ENCODE measurements around the gene SUSD5.

The SUSD5 gene

GRCh38 chr3:33218446-33219174, at the start of gene SUSD5:
SUSD5 (minus strand) TSS chr3:33218810; CDS start chr3:33218797, 13 bp downstream.
- no peak for TF ChIP-seq CTCF (IDR thresholded peaks at IDR 0.05; ENCODE audit: insufficient read depth, low read length, poor library complexity, severe bottlenecking)
- no peak for TF ChIP-seq EZH2phosphoT487 (conservative IDR thresholded peaks at IDR 0.05; ENCODE audit: low read length)
- Histone ChIP-seq H3K9ac (ENCODE audit: low read length) (no peak within 1 kb of the TSS), H3K4me3 (ENCODE audit: insufficient read depth, low read length, poor library complexity, severe bottlenecking) (no peak within 1 kb of the TSS), H2AFZ (ENCODE audit: low read depth, low read length, severe bottlenecking) (no peak within 1 kb of the TSS), H3K27ac (ENCODE audit: low read depth, low read length) (no peak within 1 kb of the TSS), H3K9me2 (replicated peaks; ENCODE audit: insufficient read depth, low read length) (no peaks in the 10 kb centered on the region), H3K36me3 (ENCODE audit: low read length) (no peaks in the 10 kb centered on the region), H3K79me2 (ENCODE audit: insufficient read depth, low read length) (no peaks in the 10 kb centered on the region), H3K4me2 (ENCODE audit: low read depth, low read length, poor library complexity, severe bottlenecking) (no peak within 1 kb of the TSS), H3K27me3 (ENCODE audit: low read length) (no peaks in the 10 kb centered on the region), H3K9me3 (ENCODE audit: insufficient read depth, low read length) (no peaks in the 10 kb centered on the region), H3F3A (ENCODE audit: insufficient read depth) (no peaks in the 10 kb centered on the region), H4K20me1 (ENCODE audit: low read depth, low read length) (no peaks in the 10 kb centered on the region)

- no peaks in the 10 kb centered on the region for H3K36me3 ChIP-seq (ENCODE audit: low read length)
- no peaks in the 10 kb centered on the region for H3K9me3 ChIP-seq (ENCODE audit: insufficient read depth, low read length)
- H3K27ac ChIP-seq (ENCODE audit: low read depth, low read length): no peak overlapping the region
- no peak overlapping the region for H3K4me2 ChIP-seq (ENCODE audit: low read depth, low read length, poor library complexity, severe bottlenecking)
- H4K20me1 ChIP-seq (ENCODE audit: low read depth, low read length): no peaks in the 10 kb centered on the region
- TF ChIP-seq CTCF (IDR thresholded peaks at IDR 0.05; ENCODE audit: insufficient read depth, low read length, poor library complexity, severe bottlenecking): no peak
- TF ChIP-seq EZH2phosphoT487 (conservative IDR thresholded peaks at IDR 0.05; ENCODE audit: low read length): no peak
- H3K9ac ChIP-seq (ENCODE audit: low read length): no peak overlapping the region
- H3K9me2 ChIP-seq (replicated peaks; ENCODE audit: insufficient read depth, low read length): no peaks in the 10 kb centered on the region
- no peak overlapping the region for H2AFZ ChIP-seq (ENCODE audit: low read depth, low read length, severe bottlenecking)
- no peak overlapping the region for H3K4me3 ChIP-seq (ENCODE audit: insufficient read depth, low read length, poor library complexity, severe bottlenecking)
- H3K79me2 ChIP-seq (ENCODE audit: insufficient read depth, low read length): no peaks in the 10 kb centered on the region
- no peaks in the 10 kb centered on the region for H3K27me3 ChIP-seq (ENCODE audit: low read length)
- no peaks in the 10 kb centered on the region for H3F3A ChIP-seq (ENCODE audit: insufficient read depth)
These were observed 41.5 kb upstream of the SUSD5 start for GRCh38 chr3:33260104-33260503.

DNA sequence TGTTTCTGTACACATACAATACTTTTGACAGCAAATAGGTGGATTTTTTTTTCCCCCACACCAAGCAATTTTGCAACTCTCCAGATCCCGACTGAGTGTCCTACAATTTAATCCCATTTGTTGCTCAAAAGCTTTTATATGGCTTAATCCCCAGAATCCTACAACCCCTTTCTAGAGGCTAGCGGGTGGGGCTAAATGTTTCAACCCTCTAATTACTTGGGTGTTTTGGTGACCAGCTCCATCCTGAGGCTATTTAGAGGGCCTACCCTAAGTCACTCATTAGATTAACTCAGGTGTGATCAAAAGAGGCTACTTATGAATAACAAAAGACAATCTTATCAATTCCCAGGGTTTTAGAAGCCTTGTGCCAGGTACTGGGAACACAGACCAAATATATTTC, 37.6 kb upstream of the SUSD5 start:
- no peaks in the 10 kb centered on the region for H3K36me3 ChIP-seq (ENCODE audit: low read length)
- H3F3A ChIP-seq (ENCODE audit: insufficient read depth): no peaks in the 10 kb centered on the region
- H3K27me3 ChIP-seq (ENCODE audit: low read length): no peaks in the 10 kb centered on the region
- no peaks in the 10 kb centered on the region for H3K9me2 ChIP-seq (replicated peaks; ENCODE audit: insufficient read depth, low read length)
- H3K4me2 ChIP-seq (ENCODE audit: low read depth, low read length, poor library complexity, severe bottlenecking): no peak overlapping the region
- H3K9me3 ChIP-seq (ENCODE audit: insufficient read depth, low read length): no peaks in the 10 kb centered on the region
- H3K79me2 ChIP-seq (ENCODE audit: insufficient read depth, low read length): no peaks in the 10 kb centered on the region
- TF ChIP-seq CTCF (IDR thresholded peaks at IDR 0.05; ENCODE audit: insufficient read depth, low read length, poor library complexity, severe bottlenecking) (no peak), EZH2phosphoT487 (conservative IDR thresholded peaks at IDR 0.05; ENCODE audit: low read length) (no peak)
- no peaks in the 10 kb centered on the region for H4K20me1 ChIP-seq (ENCODE audit: low read depth, low read length)
- no peak overlapping the region for H3K27ac ChIP-seq (ENCODE audit: low read depth, low read length)
- no peak overlapping the region for H3K4me3 ChIP-seq (ENCODE audit: insufficient read depth, low read length, poor library complexity, severe bottlenecking)
- no peak overlapping the region for H2AFZ ChIP-seq (ENCODE audit: low read depth, low read length, severe bottlenecking)
- no peak overlapping the region for H3K9ac ChIP-seq (ENCODE audit: low read length)

All from SU-DHL-6 (cell line).